Progenitor cell of endocrine pancreas (in vitro differentiated cells): ENCODE data around the gene UBALD1. TPM values are rescaled to one million over a fixed set of nuclear protein-coding genes. Genes with fewer than 3 reads are reported as not detected.

ENCODE experiments used
- DNase-seq: peaks from one replicate; pipeline ENCODE4 v3.0.0; 2021; ENCODE audit warnings: low spot score; ENCODE audit not compliant: unreplicated experiment
- H3K27ac Mint-ChIP-seq: 2 replicates; pipeline ENCODE4 v1.8.0; 2021; ENCODE audit warnings: mild to moderate bottlenecking, moderate library complexity, mixed read lengths
- H3K27me3 Mint-ChIP-seq: 2 replicates; pipeline ENCODE4 v1.8.0; 2021; ENCODE audit warnings: mixed read lengths
- H3K36me3 Mint-ChIP-seq: 2 replicates; pipeline ENCODE4 v1.8.0; 2022; ENCODE audit warnings: mixed read lengths; ENCODE audit not compliant: insufficient read depth
- H3K4me1 Mint-ChIP-seq: 2 replicates; pipeline ENCODE4 v1.8.0; 2021; ENCODE audit warnings: low read depth, mixed read lengths
- H3K4me3 Mint-ChIP-seq: 2 replicates; pipeline ENCODE4 v1.8.0; 2021; ENCODE audit warnings: low read depth, mild to moderate bottlenecking, moderate library complexity, mixed read lengths
- H3K9me3 Mint-ChIP-seq: 2 replicates; pipeline ENCODE4 v1.8.0; 2021; ENCODE audit warnings: low read depth, mixed read lengths
- total RNA-seq: library from RNA; stranded (reverse); gene quantifications from 2 replicates; pipeline ENCODE4 v1.2.1, GENCODE V29; 2021
- TF ChIP-seq, protein P1 (sequence below): fragments of 200-600 bp; sonication (generic); IDR thresholded peaks from one replicate; pipeline ENCODE4 v1.5.0; 2021; ENCODE audit warnings: antibody characterized with exemption, mild to moderate bottlenecking; ENCODE audit not compliant: unreplicated experiment

UBALD1 gene
- total RNA-seq, 1 donor from 2014 or later: 39.4 TPM

DNA sequence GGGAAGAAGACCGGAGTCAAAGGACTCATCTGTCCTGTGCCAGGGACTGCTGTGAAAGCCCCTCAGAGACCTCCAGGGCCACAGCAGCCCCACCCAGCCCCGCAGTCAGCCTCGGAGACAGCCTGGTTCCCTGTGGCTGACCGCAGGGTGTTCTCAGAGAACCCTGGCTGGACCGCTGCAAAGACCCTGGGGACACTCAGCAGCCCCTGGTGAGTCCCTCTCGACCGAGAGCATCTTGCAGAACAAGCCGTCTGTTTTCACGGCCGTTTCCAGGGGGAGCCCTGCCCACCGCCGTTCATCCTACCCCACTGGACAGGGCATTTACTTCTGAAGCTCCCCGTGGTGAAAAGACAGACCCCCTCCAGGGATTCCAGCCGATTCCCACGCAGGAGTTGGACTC lies 10.3 kb downstream of the UBALD1 start:
- DNase-seq: no peak
- H3K36me3 Mint-ChIP-seq: no peaks in the 10 kb centered on the region
- H3K4me1 Mint-ChIP-seq: no peaks in the 10 kb centered on the region
- H3K4me3 Mint-ChIP-seq: no peak overlapping the region
- H3K27ac Mint-ChIP-seq: no peak overlapping the region
- H3K9me3 Mint-ChIP-seq: no peaks in the 10 kb centered on the region
- TF ChIP-seq, protein P1, sequence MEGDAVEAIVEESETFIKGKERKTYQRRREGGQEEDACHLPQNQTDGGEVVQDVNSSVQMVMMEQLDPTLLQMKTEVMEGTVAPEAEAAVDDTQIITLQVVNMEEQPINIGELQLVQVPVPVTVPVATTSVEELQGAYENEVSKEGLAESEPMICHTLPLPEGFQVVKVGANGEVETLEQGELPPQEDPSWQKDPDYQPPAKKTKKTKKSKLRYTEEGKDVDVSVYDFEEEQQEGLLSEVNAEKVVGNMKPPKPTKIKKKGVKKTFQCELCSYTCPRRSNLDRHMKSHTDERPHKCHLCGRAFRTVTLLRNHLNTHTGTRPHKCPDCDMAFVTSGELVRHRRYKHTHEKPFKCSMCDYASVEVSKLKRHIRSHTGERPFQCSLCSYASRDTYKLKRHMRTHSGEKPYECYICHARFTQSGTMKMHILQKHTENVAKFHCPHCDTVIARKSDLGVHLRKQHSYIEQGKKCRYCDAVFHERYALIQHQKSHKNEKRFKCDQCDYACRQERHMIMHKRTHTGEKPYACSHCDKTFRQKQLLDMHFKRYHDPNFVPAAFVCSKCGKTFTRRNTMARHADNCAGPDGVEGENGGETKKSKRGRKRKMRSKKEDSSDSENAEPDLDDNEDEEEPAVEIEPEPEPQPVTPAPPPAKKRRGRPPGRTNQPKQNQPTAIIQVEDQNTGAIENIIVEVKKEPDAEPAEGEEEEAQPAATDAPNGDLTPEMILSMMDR: no peak
- peaks cover 3% of the 10 kb centered on the region for H3K27me3 Mint-ChIP-seq

DNA sequence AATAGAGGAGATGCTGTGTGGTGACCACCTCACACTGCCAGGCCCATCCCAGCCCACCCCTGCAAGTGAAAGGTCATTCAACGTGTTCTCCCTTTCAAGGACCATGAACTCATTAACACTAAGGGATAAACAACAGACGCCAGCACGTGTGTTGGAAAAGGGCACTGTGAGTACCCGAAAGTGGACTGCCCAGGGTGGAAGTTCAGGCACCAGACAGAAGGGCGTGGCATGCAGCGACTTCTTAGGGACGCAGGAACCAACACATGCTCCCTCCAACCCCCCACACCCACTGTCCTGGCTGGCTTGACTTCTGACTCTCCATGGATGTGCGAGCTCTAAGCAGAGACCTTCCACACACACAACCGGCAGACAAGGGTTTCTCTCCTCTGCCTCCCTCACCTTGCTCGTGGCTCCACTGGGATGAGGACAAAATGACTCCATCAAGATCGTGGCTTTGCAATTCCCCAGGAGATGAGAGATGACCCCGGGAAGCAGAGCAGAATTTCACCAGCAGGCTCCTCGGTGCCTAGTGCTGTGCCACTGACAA lies 11.0 kb downstream of the UBALD1 start:
- TF ChIP-seq, protein P1: no peak
- H3K4me1 Mint-ChIP-seq: no peaks in the 10 kb centered on the region
- H3K27ac Mint-ChIP-seq: no peak overlapping the region
- no peaks in the 10 kb centered on the region for H3K9me3 Mint-ChIP-seq
- H3K36me3 Mint-ChIP-seq: no peaks in the 10 kb centered on the region
- H3K27me3 Mint-ChIP-seq: peaks cover 5% of the 10 kb centered on the region
- no peak for DNase-seq
- no peak overlapping the region for H3K4me3 Mint-ChIP-seq

DNA sequence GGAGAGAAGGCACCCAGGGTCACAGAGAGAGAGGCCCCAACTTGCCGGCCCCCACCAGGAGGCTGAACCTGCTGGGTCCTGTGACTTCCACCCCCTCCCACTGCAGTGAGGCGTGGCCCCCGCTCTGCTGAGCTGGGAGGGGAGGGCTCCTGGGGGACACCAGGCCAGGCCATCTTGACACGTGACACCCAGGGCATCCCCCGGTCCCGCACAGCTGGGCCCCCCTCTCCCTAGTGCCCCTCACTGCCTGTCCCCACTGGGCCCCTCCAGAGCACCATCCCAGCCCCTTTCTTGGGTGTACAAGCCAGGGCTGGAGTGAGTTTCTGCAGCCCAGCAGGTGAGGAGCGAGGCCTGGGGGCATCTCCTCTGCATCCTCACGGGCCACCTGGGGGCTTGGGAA lies 12.4 kb downstream of the UBALD1 start:
- Mint-ChIP-seq H3K9me3 (no peaks in the 10 kb centered on the region), H3K27me3 (peaks cover 7% of the 10 kb centered on the region), H3K27ac (no peak overlapping the region), H3K4me1 (no peaks in the 10 kb centered on the region), H3K4me3 (no peak overlapping the region), H3K36me3 (no peaks in the 10 kb centered on the region)
- TF ChIP-seq, protein P1: no peak
- no peak for DNase-seq

DNA sequence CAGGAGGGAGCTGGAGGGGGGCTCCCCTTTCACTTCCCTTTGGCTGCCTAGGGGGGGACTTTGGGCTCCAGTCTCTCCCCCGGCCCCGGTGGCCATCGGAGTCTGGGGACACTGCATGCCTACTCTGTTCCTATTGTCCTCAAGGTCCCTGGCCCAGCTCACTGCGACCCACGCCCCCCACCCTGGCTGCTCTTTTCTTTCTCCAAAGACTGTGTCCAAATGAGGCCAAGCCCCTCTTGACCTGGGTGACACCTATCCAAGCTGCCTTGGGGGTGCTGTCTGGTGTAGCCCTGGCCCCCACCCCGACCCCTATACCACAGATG lies 12.9 kb downstream of the UBALD1 start:
- Mint-ChIP-seq H3K27me3 (peaks cover 8% of the 10 kb centered on the region), H3K36me3 (no peaks in the 10 kb centered on the region), H3K9me3 (no peaks in the 10 kb centered on the region), H3K4me1 (no peaks in the 10 kb centered on the region), H3K27ac (no peak overlapping the region), H3K4me3 (no peak overlapping the region)
- no peak for DNase-seq
- TF ChIP-seq, protein P1: no peak

DNA sequence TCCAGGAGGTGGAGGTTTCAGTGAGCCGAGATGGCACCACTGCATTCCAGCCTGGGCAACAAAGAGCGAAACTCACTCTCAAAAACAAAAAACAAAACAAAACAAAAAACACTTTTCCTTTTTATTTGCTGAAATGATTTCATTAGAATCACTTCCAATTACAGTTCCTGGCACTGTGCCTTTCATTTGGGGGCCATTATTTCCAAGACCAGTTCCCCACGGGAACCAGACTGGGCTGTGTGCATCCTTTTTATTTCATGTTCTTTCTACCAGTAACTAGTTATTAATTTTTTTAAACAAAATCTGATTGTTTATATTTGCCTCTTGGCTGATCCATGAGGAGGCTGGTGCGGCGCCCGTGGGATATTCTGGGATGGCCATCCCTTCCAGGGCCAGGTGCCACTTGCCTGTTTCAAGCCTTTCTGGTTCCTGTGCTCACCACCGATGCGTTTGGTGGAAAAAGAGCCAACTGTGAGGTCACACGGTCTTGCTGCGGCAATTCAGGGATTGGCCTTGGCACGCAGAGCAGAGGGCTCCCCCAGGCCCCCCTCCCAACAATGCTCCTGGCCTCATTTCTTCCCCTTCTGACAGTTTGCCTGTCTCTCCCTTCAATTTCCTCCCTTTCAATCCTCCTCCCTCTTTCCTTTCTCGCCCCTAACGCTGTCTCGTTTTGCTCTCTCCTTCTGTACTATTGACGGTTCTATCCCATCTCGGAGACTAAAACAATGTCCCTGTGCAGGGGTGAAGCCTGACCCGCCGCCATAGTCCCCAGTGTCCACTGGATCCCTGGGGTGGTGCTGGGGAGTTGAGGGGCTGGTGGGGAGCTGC lies 13.4 kb downstream of the UBALD1 start:
- peak overlapping the region; percentile 40 for H3K27ac Mint-ChIP-seq
- H3K4me1 Mint-ChIP-seq: no peaks in the 10 kb centered on the region

More for the DNA sequence above, 13.4 kb downstream of the UBALD1 start:
- Mint-ChIP-seq H3K9me3 (no peaks in the 10 kb centered on the region), H3K4me3 (no peak overlapping the region), H3K36me3 (no peaks in the 10 kb centered on the region), H3K27me3 (peaks cover 10% of the 10 kb centered on the region)
- TF ChIP-seq, protein P1: no peak
- no peak for DNase-seq
